Fibroblast of the aortic adventitia (primary cell): Measurements from ENCODE around the gene TCAP. TPM values are rescaled to one million over a fixed set of nuclear protein-coding genes. Genes with fewer than 3 reads are reported as not detected.

ENCODE experiments used
- DNase-seq: peaks from one replicate; pipeline ENCODE4 v3.0.0-alpha.2; 2010; ENCODE audit warnings: low read depth
- H3K4me3 ChIP-seq: 2 replicates; pipeline ENCODE4 v1.5.1; 2011; ENCODE audit warnings: low read depth, mild to moderate bottlenecking, control low read depth, low read length, moderate library complexity
- CTCF ChIP-seq: IDR thresholded peaks from 2 replicates; pipeline ENCODE4 v1.5.1; 2011; ENCODE audit warnings: mild to moderate bottlenecking, low read length, control low read depth, inconsistent platforms; ENCODE audit not compliant: insufficient read depth
- total RNA-seq: library from RNA; depleted of rRNA; stranded (reverse); fragments of >200 nt; gene quantifications from 2 replicates; pipeline ENCODE4 v1.2.3, GENCODE V29; 2012; ENCODE audit warnings: low replicate concordance

Gene TCAP
- total RNA-seq, 1 donor, result 0.36 TPM

GRCh38 chr17:39619786-39620101 is 45.4 kb upstream of the TCAP start:
- no peak for TF ChIP-seq CTCF
- H3K4me3 ChIP-seq, result no peak overlapping the region
- DNase-seq, result no peak

- peak; percentile 100 for TF ChIP-seq CTCF
- H3K4me3 ChIP-seq, result no peak overlapping the region
- DNase-seq, result peak; percentile 79
Observed at GRCh38 chr17:39621523-39622379, 43.4 kb upstream of the TCAP start.

GRCh38 chr17:39622380-39623006 is 42.7 kb upstream of the TCAP start:
- DNase-seq, result no peak
- H3K4me3 ChIP-seq, result no peak overlapping the region
- TF ChIP-seq CTCF, result no peak

- no peak overlapping the region for H3K4me3 ChIP-seq
- TF ChIP-seq CTCF, result peak; percentile 97
- peak; percentile 58 for DNase-seq
Observed at GRCh38 chr17:39623356-39623950, 41.7 kb upstream of the TCAP start.

GRCh38 chr17:39624313-39624712 is 40.8 kb upstream of the TCAP start:
- TF ChIP-seq CTCF, result no peak
- DNase-seq, result no peak
- H3K4me3 ChIP-seq, result no peak overlapping the region

GRCh38 chr17:39625198-39625785 is 39.9 kb upstream of the TCAP start:
- H3K4me3 ChIP-seq, result no peak overlapping the region
- DNase-seq, result peak; percentile 65

More at GRCh38 chr17:39625198-39625785, 39.9 kb upstream of the TCAP start:
- no peak for TF ChIP-seq CTCF
